DND-41 (cell line): Measurements from ENCODE around the gene NELL2.

Experiments used
- ATAC-seq: fragments of 200-7000 bp; cut with Tn5 transposase; 3 replicates; pipeline ENCODE4 v1.9.1; 2021; ENCODE audit warnings: low read depth; ENCODE audit not compliant: insufficient read depth
- DNase-seq: peaks from one replicate; pipeline ENCODE4 v3.0.0-alpha.2; 2020
- H2AFZ ChIP-seq: 2 replicates; pipeline ENCODE4 v1.6.0; 2012; ENCODE audit warnings: low read depth, low read length
- H3K27ac ChIP-seq: 2 replicates; pipeline ENCODE4 v1.5.1; 2012; ENCODE audit warnings: low read length, inconsistent platforms
- H3K27me3 ChIP-seq: fragments of 200-600 bp; sonication (generic); 2 replicates; pipeline ENCODE4 v1.6.0; 2012; ENCODE audit warnings: low read length, mild to moderate bottlenecking, inconsistent platforms; ENCODE audit not compliant: insufficient read depth, poor library complexity
- H3K36me3 ChIP-seq: 2 replicates; pipeline ENCODE4 v1.5.1; 2012; ENCODE audit warnings: low read length, inconsistent platforms; ENCODE audit not compliant: insufficient read depth
- H3K4me1 ChIP-seq: 2 replicates; pipeline ENCODE4 v1.5.1; 2012; ENCODE audit warnings: mild to moderate bottlenecking, low read length; ENCODE audit not compliant: insufficient read depth
- H3K4me2 ChIP-seq: 2 replicates; pipeline ENCODE4 v1.6.0; 2012; ENCODE audit warnings: mild to moderate bottlenecking, moderate library complexity, low read length, inconsistent platforms; ENCODE audit not compliant: insufficient read depth
- H3K4me3 ChIP-seq, 2 experiments: fragments of 200-600 bp in 1 of 2; shearing (Covaris generic) in 1 of 2; 2 replicates each; pipeline ENCODE4 v1.5.1; 2012 to 2016; ENCODE audit warnings: inconsistent platforms in 2 of 2, low read length in 2 of 2, mild to moderate bottlenecking in 2 of 2, low read depth in 1 of 2, moderate library complexity in 1 of 2
- H3K79me2 ChIP-seq: 2 replicates; pipeline ENCODE4 v1.6.0; 2012; ENCODE audit warnings: low read length, inconsistent platforms; ENCODE audit not compliant: insufficient read depth
- H3K9ac ChIP-seq: 2 replicates; pipeline ENCODE4 v1.6.0; 2012; ENCODE audit warnings: low read depth, mild to moderate bottlenecking, inconsistent platforms, low read length, moderate library complexity
- H3K9me3 ChIP-seq: 2 replicates; pipeline ENCODE4 v1.5.1; 2012; ENCODE audit warnings: low read length, moderate library complexity, mild to moderate bottlenecking, inconsistent platforms; ENCODE audit not compliant: insufficient read depth, severe bottlenecking
- H4K20me1 ChIP-seq: 2 replicates; pipeline ENCODE4 v1.6.0; 2012; ENCODE audit warnings: low read length; ENCODE audit not compliant: insufficient read depth
- EZH2 ChIP-seq: IDR thresholded peaks from 3 replicates; pipeline ENCODE4 v1.6.1; 2012; ENCODE audit warnings: borderline replicate concordance, low read depth, mild to moderate bottlenecking, moderate library complexity, low read length, inconsistent platforms; ENCODE audit not compliant: severe bottlenecking
- TF ChIP-seq, protein P1 (sequence below): IDR thresholded peaks from 2 replicates; pipeline ENCODE4 v1.5.1; 2012; ENCODE audit warnings: borderline replicate concordance, low read length, moderate library complexity, mild to moderate bottlenecking; ENCODE audit not compliant: poor library complexity, severe bottlenecking; ENCODE audit errors: extremely low read depth

Gene NELL2

DNA sequence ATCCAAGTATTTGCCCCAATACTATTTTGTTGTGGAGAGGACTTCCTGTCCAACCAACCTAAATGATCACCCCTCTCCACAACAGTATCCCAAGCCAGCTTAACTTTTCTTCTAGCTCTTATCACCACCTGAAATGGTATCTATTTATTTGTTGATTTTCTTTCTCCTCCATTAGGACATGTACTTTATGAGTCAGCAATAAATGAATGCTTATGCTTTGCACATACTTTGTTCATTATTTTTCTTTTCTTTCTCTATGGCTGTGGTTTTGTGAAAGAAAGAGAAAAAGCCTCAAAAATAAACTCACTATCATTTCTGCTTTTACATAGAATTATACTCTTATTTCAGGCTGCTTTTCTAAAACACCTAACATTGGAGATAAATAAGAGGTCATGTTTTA, 371.3 kb downstream of the NELL2 start:
- H3K4me2 ChIP-seq, result no peak overlapping the region
- no peaks in the 10 kb centered on the region for H4K20me1 ChIP-seq
- no peak for TF ChIP-seq EZH2
- TF ChIP-seq, protein P1, sequence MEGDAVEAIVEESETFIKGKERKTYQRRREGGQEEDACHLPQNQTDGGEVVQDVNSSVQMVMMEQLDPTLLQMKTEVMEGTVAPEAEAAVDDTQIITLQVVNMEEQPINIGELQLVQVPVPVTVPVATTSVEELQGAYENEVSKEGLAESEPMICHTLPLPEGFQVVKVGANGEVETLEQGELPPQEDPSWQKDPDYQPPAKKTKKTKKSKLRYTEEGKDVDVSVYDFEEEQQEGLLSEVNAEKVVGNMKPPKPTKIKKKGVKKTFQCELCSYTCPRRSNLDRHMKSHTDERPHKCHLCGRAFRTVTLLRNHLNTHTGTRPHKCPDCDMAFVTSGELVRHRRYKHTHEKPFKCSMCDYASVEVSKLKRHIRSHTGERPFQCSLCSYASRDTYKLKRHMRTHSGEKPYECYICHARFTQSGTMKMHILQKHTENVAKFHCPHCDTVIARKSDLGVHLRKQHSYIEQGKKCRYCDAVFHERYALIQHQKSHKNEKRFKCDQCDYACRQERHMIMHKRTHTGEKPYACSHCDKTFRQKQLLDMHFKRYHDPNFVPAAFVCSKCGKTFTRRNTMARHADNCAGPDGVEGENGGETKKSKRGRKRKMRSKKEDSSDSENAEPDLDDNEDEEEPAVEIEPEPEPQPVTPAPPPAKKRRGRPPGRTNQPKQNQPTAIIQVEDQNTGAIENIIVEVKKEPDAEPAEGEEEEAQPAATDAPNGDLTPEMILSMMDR, result no peak
- no peak overlapping the region for H3K9ac ChIP-seq
- no peak for DNase-seq
- no peak overlapping the region for H3K27ac ChIP-seq
- H3K4me3 ChIP-seq, result no peak overlapping the region
- H3K79me2 ChIP-seq, result no peaks in the 10 kb centered on the region
- H3K9me3 ChIP-seq, result no peaks in the 10 kb centered on the region
- no peak for ATAC-seq
- no peaks in the 10 kb centered on the region for H3K27me3 ChIP-seq
- no peaks in the 10 kb centered on the region for H3K4me1 ChIP-seq
- no peak overlapping the region for H2AFZ ChIP-seq
- no peaks in the 10 kb centered on the region for H3K36me3 ChIP-seq

DNA sequence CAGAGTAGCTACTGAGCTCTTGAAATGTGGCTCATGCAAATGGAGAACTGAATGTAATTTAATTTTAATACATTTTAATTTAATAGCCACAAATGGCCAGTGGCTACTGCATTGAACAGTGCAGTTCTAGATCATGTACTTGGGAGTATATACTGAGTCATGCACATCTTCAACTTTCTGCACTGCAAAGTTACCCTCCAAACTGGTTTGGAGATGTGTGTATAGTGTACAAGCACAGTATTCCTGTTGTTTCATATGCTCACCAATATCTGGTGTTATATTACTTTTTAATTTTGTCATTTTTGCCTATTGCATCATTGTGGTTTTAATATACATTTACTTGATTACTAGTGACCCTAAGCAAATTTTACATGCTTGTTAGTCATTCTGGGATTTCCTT, 372.8 kb downstream of the NELL2 start:
- Histone ChIP-seq H2AFZ (no peak overlapping the region), H3K4me1 (no peaks in the 10 kb centered on the region), H3K4me3 (no peak overlapping the region), H3K9me3 (no peaks in the 10 kb centered on the region), H3K27me3 (no peaks in the 10 kb centered on the region), H3K36me3 (no peaks in the 10 kb centered on the region), H3K4me2 (no peak overlapping the region), H3K9ac (no peak overlapping the region), H3K27ac (no peak overlapping the region), H4K20me1 (no peaks in the 10 kb centered on the region), H3K79me2 (no peaks in the 10 kb centered on the region)
- DNase-seq (no peak), ATAC-seq (no peak)
- TF ChIP-seq, protein P1, result no peak
- no peak for TF ChIP-seq EZH2

DNA sequence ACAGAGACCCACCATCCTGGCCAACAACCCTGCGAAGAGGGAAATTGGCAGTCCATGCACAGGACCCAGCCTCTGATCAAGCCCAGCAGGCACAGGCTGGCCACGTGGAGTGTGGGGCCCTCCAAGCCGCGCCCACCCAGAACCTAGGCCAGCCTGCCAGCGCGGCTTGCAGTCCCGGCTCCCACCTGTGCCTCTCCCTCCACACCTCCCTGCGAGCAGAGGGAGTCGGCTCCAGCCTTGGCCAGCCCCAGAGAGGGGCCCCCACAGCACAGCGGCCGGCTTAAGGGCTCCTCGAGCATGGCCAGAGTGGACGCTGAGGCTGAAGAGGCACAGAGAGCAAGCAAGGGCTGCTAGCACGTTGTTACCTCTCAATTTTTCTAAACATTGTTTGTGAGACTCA, 373.4 kb downstream of the NELL2 start:
- no peak for TF ChIP-seq EZH2
- TF ChIP-seq, protein P1, result no peak
- ATAC-seq, result no peak

DNA sequence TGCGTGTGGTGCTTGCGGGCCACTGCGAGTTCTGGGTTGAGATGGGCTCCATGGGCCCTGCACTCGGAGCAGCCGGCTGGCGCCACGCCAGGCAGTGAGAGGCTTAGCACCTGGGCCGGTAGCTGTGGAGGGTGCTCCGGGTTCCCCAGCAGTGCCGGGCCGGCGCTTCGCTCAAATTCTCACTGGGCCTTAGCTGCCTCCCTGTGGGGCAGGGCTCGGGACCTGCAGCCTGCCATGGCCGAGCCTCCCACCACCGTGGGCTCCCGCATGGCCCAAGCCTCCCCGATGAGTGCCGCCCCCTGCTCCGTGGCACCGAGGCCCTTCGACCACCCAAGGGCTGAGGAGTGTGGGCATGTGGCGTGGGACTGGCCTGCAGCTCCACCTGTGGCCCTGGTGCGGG, 375.7 kb downstream of the NELL2 start:
- Histone ChIP-seq H3K9me3 (no peaks in the 10 kb centered on the region), H3K4me3 (no peak overlapping the region), H3K4me1 (no peaks in the 10 kb centered on the region), H2AFZ (no peak overlapping the region), H3K79me2 (no peaks in the 10 kb centered on the region), H3K4me2 (no peak overlapping the region), H3K9ac (no peak overlapping the region), H3K36me3 (no peaks in the 10 kb centered on the region), H3K27ac (no peak overlapping the region), H4K20me1 (no peaks in the 10 kb centered on the region), H3K27me3 (no peaks in the 10 kb centered on the region)
- no peak for ATAC-seq
- TF ChIP-seq, protein P1, result no peak
- TF ChIP-seq EZH2, result no peak
- DNase-seq, result no peak

More for the DNA sequence above, 373.4 kb downstream of the NELL2 start:
- no peak for DNase-seq
- Histone ChIP-seq H3K79me2 (no peaks in the 10 kb centered on the region), H3K9ac (no peak overlapping the region), H3K27ac (no peak overlapping the region), H2AFZ (no peak overlapping the region), H3K4me1 (no peaks in the 10 kb centered on the region), H3K27me3 (no peaks in the 10 kb centered on the region), H3K36me3 (no peaks in the 10 kb centered on the region), H4K20me1 (no peaks in the 10 kb centered on the region), H3K4me3 (no peak overlapping the region), H3K4me2 (no peak overlapping the region), H3K9me3 (no peaks in the 10 kb centered on the region)
